Measurements from ENCODE around the gene PLXDC2. TPM values are rescaled to one million over a fixed set of nuclear protein-coding genes. Genes with fewer than 3 reads are reported as not detected.

The PLXDC2 gene
- polyA plus RNA-seq, 1 of the 3 experiments (the other 2 are of a cell fraction), result 2.5 TPM

- ChIA-PET CTCF (no interaction called here), POLR2A (no interaction called here)
- no peaks in the 10 kb centered on the region for H3K27me3 ChIP-seq (ENCODE audit: insufficient read depth)
- no peaks in the 10 kb centered on the region for H3K79me2 ChIP-seq (ENCODE audit: insufficient read depth)
- H3K4me2 ChIP-seq, result no peak overlapping the region
- DNase-seq, result no peak
- no peak overlapping the region for H3K9ac ChIP-seq
- no peaks in the 10 kb centered on the region for H3K9me3 ChIP-seq
- no peaks in the 10 kb centered on the region for H3K4me1 ChIP-seq (ENCODE audit: control insufficient read depth in 1 of 2, insufficient read depth in 2 of 2, low read depth in 1 of 2, low read length in 1 of 2)
- WGBS (ENCODE audit: low lambda C conversion rate), result 32% methylated on average over 2 of the region's 2 CpGs
- H3K27ac ChIP-seq (ENCODE audit: low read depth in 2 of 2, low read length in 1 of 2), result no peak overlapping the region
- H2AFZ ChIP-seq (ENCODE audit: low read depth), result no peak overlapping the region
- no peak overlapping the region for H3K4me3 ChIP-seq (ENCODE audit: low read depth in 2 of 2, low read length in 1 of 2)
- TF ChIP-seq USF1 (IDR thresholded peaks at IDR 0.05; ENCODE audit: borderline replicate concordance, low read depth), result no peak
- no peak for TF ChIP-seq YY1 (IDR thresholded peaks at IDR 0.05; ENCODE audit: low read depth)
- no peak for TF ChIP-seq SIN3A (IDR thresholded peaks at IDR 0.05; ENCODE audit: borderline replicate concordance, low read depth, low read length)
- no peak for TF ChIP-seq SMC3 (IDR thresholded peaks at IDR 0.05; ENCODE audit: low read depth, low read length)
- no peak for TF ChIP-seq EP300 (IDR thresholded peaks at IDR 0.05; ENCODE audit: borderline replicate concordance in 1 of 2, low read depth in 1 of 2, low read length in 1 of 2)
- TF ChIP-seq RAD21 (IDR thresholded peaks at IDR 0.05; ENCODE audit: low read length), result no peak
- no peak for TF ChIP-seq MEF2A (IDR thresholded peaks at IDR 0.05; ENCODE audit: borderline replicate concordance, low read depth)
- TF ChIP-seq JUND (IDR thresholded peaks at IDR 0.05), result no peak
- TF ChIP-seq TCF12 (IDR thresholded peaks at IDR 0.05), result no peak
- no peak for TF ChIP-seq CTCF (IDR thresholded peaks at IDR 0.05)
- TF ChIP-seq REST (IDR thresholded peaks at IDR 0.05; ENCODE audit: low read depth, low read length), result no peak
- TF ChIP-seq MXI1 (IDR thresholded peaks at IDR 0.05; ENCODE audit: low read depth, low read length), result no peak
- no peak for TF ChIP-seq ZBTB33 (IDR thresholded peaks at IDR 0.05; ENCODE audit: borderline replicate concordance, low read depth)
- no peak for TF ChIP-seq RCOR1 (IDR thresholded peaks at IDR 0.05; ENCODE audit: low read length)
- no peak for TF ChIP-seq TEAD4 (IDR thresholded peaks at IDR 0.05; ENCODE audit: borderline replicate concordance, insufficient read depth)
- no peak for TF ChIP-seq GATA2 (CRISPR knock-in tag; IDR thresholded peaks at IDR 0.05)
- no peaks in the 10 kb centered on the region for H4K20me1 ChIP-seq (ENCODE audit: insufficient read depth)
- H3K36me3 ChIP-seq (replicated peaks in 1 of 2; ENCODE audit: control insufficient read depth in 1 of 2, insufficient read depth in 2 of 2, low read length in 1 of 2), result no peaks in the 10 kb centered on the region
- H3F3A ChIP-seq (replicated peaks; ENCODE audit: insufficient read depth), result peaks cover 3% of the 10 kb centered on the region
- H3K9me2 ChIP-seq, result no peaks in the 10 kb centered on the region
Observed at GRCh38 chr10:19777806-19778205, 38.4 kb upstream of the PLXDC2 start.

Measured in SK-N-SH (cell line).